Neural progenitor cell (in vitro differentiated cells): ENCODE measurements around the gene CTU2.

Source experiments
- EZH2 ChIP-seq: fragments of 200-600 bp; sonication (generic); IDR thresholded peaks from 2 replicates; pipeline ENCODE4 v1.6.1; 2017; ENCODE audit warnings: antibody characterized with exemption, mild to moderate bottlenecking, moderate library complexity
- TF ChIP-seq, protein P1 (sequence below): fragments of 200-600 bp; sonication (generic); IDR thresholded peaks from 2 replicates; pipeline ENCODE4 v1.5.1; 2017; ENCODE audit warnings: antibody characterized with exemption, mild to moderate bottlenecking

DNA sequence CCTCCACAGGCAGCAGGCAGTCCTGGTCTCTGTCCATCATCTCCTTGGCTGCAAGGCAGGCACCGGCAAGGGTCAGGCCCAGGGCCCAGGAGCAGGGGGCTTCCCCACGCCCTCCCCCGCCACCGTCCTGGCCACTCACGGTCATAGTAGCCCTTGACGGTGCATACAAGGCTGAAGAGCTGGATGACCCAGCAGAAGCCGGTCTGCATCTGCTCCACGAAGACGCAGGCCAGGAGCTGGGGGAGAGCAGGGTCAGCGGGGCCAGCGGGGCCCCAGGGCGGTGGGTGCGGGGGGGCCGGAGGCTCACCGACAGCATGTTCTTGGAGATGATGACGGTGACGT lies 20.1 kb downstream of the CTU2 start:
- TF ChIP-seq, protein P1, sequence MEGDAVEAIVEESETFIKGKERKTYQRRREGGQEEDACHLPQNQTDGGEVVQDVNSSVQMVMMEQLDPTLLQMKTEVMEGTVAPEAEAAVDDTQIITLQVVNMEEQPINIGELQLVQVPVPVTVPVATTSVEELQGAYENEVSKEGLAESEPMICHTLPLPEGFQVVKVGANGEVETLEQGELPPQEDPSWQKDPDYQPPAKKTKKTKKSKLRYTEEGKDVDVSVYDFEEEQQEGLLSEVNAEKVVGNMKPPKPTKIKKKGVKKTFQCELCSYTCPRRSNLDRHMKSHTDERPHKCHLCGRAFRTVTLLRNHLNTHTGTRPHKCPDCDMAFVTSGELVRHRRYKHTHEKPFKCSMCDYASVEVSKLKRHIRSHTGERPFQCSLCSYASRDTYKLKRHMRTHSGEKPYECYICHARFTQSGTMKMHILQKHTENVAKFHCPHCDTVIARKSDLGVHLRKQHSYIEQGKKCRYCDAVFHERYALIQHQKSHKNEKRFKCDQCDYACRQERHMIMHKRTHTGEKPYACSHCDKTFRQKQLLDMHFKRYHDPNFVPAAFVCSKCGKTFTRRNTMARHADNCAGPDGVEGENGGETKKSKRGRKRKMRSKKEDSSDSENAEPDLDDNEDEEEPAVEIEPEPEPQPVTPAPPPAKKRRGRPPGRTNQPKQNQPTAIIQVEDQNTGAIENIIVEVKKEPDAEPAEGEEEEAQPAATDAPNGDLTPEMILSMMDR, result no peak
- TF ChIP-seq EZH2, result no peak
